Measurements from ENCODE around the gene CWF19L2. TPM values are rescaled to one million over a fixed set of nuclear protein-coding genes. Genes with fewer than 3 reads are reported as not detected.

The CWF19L2 gene
- total and polyA plus RNA-seq, 2 of the 8 experiments (the other 6 are each of a cell fraction or from before 2014, with no cell fraction given) = 2.2 to 16.6 TPM

DNA sequence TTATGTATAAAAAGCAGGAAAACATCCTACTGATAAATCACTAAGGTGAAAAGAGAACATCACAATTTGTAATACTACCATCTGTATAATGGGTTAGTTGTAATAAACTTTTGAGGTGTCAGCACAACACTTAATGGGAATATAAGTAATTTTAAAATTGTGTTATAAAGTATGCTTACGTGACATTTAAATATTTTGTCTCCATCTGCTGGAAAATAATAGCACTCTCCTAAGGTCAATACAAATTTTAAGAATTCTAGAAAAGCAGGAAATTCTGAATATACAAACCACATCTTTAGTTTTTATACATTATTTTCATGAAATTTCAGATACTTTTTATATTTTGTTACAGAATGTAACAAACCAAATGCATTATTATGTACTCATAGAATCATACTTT lies 19.5 kb downstream of the CWF19L2 start:
- Histone ChIP-seq H3K79me2 (ENCODE audit: control insufficient read depth in 1 of 2, insufficient read depth in 2 of 2, low read length in 2 of 2) (no peaks in the 10 kb centered on the region), H4K5ac (ENCODE audit: insufficient read length, low read depth, low read length) (no peak overlapping the region), H2BK120ac (replicated peaks; ENCODE audit: low read depth, low read length) (no peak overlapping the region), H3K56ac (replicated peaks; ENCODE audit: insufficient read length, low read depth, low read length) (no peak overlapping the region), H3K36me3 (ENCODE audit: control insufficient read depth in 2 of 4, insufficient read depth in 4 of 4, low read length in 3 of 4) (peaks cover 0 to 23% (median 15%) of the 10 kb centered on the region in 4 experiments; a peak in 6 of 8 replicates), H4K8ac (ENCODE audit: extremely low read depth, insufficient read depth, low read length) (no peak overlapping the region), H3K4me1 (replicated peaks in 1 of 4; ENCODE audit: control insufficient read depth in 3 of 4, insufficient read depth in 4 of 4, low read length in 3 of 4) (no peaks in the 10 kb centered on the region), H2BK20ac (ENCODE audit: low read length) (no peak overlapping the region), H3K4ac (replicated peaks; ENCODE audit: insufficient read length, low read depth, low read length) (no peak overlapping the region), H3K23me2 (ENCODE audit: low read depth, low read length) (no peaks in the 10 kb centered on the region), H2BK15ac (ENCODE audit: low read length) (no peak overlapping the region), H2BK5ac (ENCODE audit: low read depth, low read length) (no peak overlapping the region), H3K9ac (replicated peaks in 1 of 4; ENCODE audit: extremely low read depth in 1 of 4, low read depth in 3 of 4, low read length in 3 of 4) (no peak overlapping the region), H3K27ac (ENCODE audit: low read depth, low read length) (no peak overlapping the region), H3K4me2 (ENCODE audit: insufficient read depth in 1 of 2, low read depth in 2 of 2, low read length in 2 of 2) (no peak overlapping the region), H3K27me3 (replicated peaks in 1 of 4; ENCODE audit: control insufficient read depth in 3 of 4, extremely low read depth in 1 of 4, insufficient read depth in 3 of 4, low read length in 3 of 4) (no peaks in the 10 kb centered on the region), H4K20me1 (replicated peaks in 1 of 2; ENCODE audit: control insufficient read depth in 1 of 2, insufficient read depth in 2 of 2, low read length in 2 of 2) (no peaks in the 10 kb centered on the region), H2BK12ac (ENCODE audit: low read depth, low read length) (no peak overlapping the region), H2AK5ac (ENCODE audit: low read depth, low read length) (no peak overlapping the region), H2AFZ (ENCODE audit: low read length) (no peak overlapping the region), H3K23ac (ENCODE audit: insufficient read length) (no peak overlapping the region), H4K91ac (replicated peaks; ENCODE audit: insufficient read length, low read length) (no peak overlapping the region), H3K14ac (ENCODE audit: insufficient read length) (no peak overlapping the region), H3K9me3 (ENCODE audit: insufficient read depth in 2 of 2, low read depth in 1 of 2, low read length in 1 of 2) (no peaks in the 10 kb centered on the region), H3K18ac (ENCODE audit: extremely low read depth, low read length) (no peak overlapping the region), H3K4me3 (ENCODE audit: extremely low read depth in 1 of 4, insufficient read depth in 2 of 4, low read depth in 3 of 4, low read length in 4 of 4) (no peak overlapping the region), H3K79me1 (ENCODE audit: low read depth, low read length) (no peaks in the 10 kb centered on the region)
- ChIA-PET POLR2A (ENCODE audit: partially characterized antibody) (no interaction called here), CTCF (ENCODE audit: partially characterized antibody) (no interaction called here)
- WGBS, 2 experiments (ENCODE audit: extremely low coverage in 1 of 2, insufficient coverage in 1 of 2, insufficient read length in 1 of 2, insufficient replicate concordance in 2 of 2, low coverage in 1 of 2, low lambda C conversion rate in 2 of 2, missing lambda C conversion rate in 1 of 2) = 97% methylated on average over 1 of the region's 1 CpG; no CpG with 5 or more reads in 1 of the 2 experiments
- DNase-seq (ENCODE audit: low read depth in 1 of 2, low spot score in 2 of 2) (no peak), FAIRE-seq (no peak)
- no peak for TF ChIP-seq MAFK (IDR thresholded peaks at IDR 0.05; ENCODE audit: low read depth, low read length)
- TF ChIP-seq TEAD4 (IDR thresholded peaks at IDR 0.05; ENCODE audit: low read depth, low read length) = no peak
- no peak for TF ChIP-seq GABPA (IDR thresholded peaks at IDR 0.05; ENCODE audit: borderline replicate concordance, insufficient read depth, low read length)
- TF ChIP-seq, protein P1, sequence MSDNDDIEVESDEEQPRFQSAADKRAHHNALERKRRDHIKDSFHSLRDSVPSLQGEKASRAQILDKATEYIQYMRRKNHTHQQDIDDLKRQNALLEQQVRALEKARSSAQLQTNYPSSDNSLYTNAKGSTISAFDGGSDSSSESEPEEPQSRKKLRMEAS (IDR thresholded peaks at IDR 0.05) = no peak
- TF ChIP-seq SP1 (IDR thresholded peaks at IDR 0.05; ENCODE audit: low read depth, low read length) = no peak
- no peak for TF ChIP-seq SIN3A (conservative IDR thresholded peaks at IDR 0.05 in 1 of 2, IDR thresholded peaks at IDR 0.05 in 1 of 2; ENCODE audit: low read depth in 1 of 2, low read length in 2 of 2)
- no peak for TF ChIP-seq POLR2A (IDR thresholded peaks at IDR 0.05; ENCODE audit: control extremely low read depth in 1 of 2, low read depth in 2 of 2, low read length in 2 of 2)
- TF ChIP-seq, protein P2, sequence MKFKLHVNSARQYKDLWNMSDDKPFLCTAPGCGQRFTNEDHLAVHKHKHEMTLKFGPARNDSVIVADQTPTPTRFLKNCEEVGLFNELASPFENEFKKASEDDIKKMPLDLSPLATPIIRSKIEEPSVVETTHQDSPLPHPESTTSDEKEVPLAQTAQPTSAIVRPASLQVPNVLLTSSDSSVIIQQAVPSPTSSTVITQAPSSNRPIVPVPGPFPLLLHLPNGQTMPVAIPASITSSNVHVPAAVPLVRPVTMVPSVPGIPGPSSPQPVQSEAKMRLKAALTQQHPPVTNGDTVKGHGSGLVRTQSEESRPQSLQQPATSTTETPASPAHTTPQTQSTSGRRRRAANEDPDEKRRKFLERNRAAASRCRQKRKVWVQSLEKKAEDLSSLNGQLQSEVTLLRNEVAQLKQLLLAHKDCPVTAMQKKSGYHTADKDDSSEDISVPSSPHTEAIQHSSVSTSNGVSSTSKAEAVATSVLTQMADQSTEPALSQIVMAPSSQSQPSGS (IDR thresholded peaks at IDR 0.05; ENCODE audit: low read length) = no peak
- no peak for TF ChIP-seq POLR2AphosphoS5 (IDR thresholded peaks at IDR 0.05; ENCODE audit: low read depth, low read length)
- no peak for TF ChIP-seq POU5F1 (IDR thresholded peaks at IDR 0.05; ENCODE audit: low read depth, low read length)
- TF ChIP-seq CREB1 (IDR thresholded peaks at IDR 0.05) = no peak
- TF ChIP-seq HDAC6 (IDR thresholded peaks at IDR 0.05; ENCODE audit: low read depth, low read length) = no peak
- no peak for TF ChIP-seq FOSL1 (IDR thresholded peaks at IDR 0.05; ENCODE audit: insufficient read depth, low read depth, low read length)
- TF ChIP-seq RXRA (IDR thresholded peaks at IDR 0.05; ENCODE audit: insufficient read depth, low read depth, low read length) = no peak
